Endodermal cell (in vitro differentiated cells): Measurements from ENCODE around the gene TUG1. TPM values are rescaled to one million over a fixed set of nuclear protein-coding genes. Genes with fewer than 3 reads are reported as not detected.

Experiments used
- DNase-seq: peaks from one replicate; pipeline ENCODE4 v3.0.0-alpha.2; 2017
- H3K27ac ChIP-seq: 2 replicates; pipeline ENCODE4 v1.5.1; 2013; ENCODE audit warnings: mild to moderate bottlenecking, low read depth, low read length, moderate library complexity
- H3K27me3 ChIP-seq: 2 replicates; pipeline ENCODE4 v1.6.1; 2013; ENCODE audit warnings: mild to moderate bottlenecking, low read length, moderate library complexity; ENCODE audit not compliant: insufficient read depth, control insufficient read depth, poor library complexity, severe bottlenecking
- H3K36me3 ChIP-seq: 2 replicates; pipeline ENCODE4 v1.7.0; 2013; ENCODE audit warnings: mild to moderate bottlenecking, low read length, moderate library complexity; ENCODE audit not compliant: control insufficient read depth, insufficient read depth
- H3K4me1 ChIP-seq: one replicate; pipeline ENCODE4 v1.7.0; 2013; ENCODE audit warnings: low read length; ENCODE audit not compliant: control insufficient read depth, insufficient read depth
- H3K4me3 ChIP-seq: 2 replicates; pipeline ENCODE4 v1.5.1; 2013; ENCODE audit warnings: mild to moderate bottlenecking, low read length, moderate library complexity
- H3K9ac ChIP-seq: 2 replicates; pipeline ENCODE4 v1.6.1; 2013; ENCODE audit warnings: mild to moderate bottlenecking, low read length, moderate library complexity; ENCODE audit not compliant: poor library complexity, severe bottlenecking; ENCODE audit errors: extremely low read depth
- H3K9me3 ChIP-seq: 2 replicates; pipeline ENCODE4 v1.6.1; 2013; ENCODE audit warnings: mild to moderate bottlenecking, low read length, moderate library complexity; ENCODE audit not compliant: control insufficient read depth
- H3K27ac Mint-ChIP-seq: 2 replicates; pipeline ENCODE4 v1.8.0; 2020; ENCODE audit warnings: mixed read lengths
- H3K27me3 Mint-ChIP-seq: 2 replicates; pipeline ENCODE4 v1.8.0; 2021; ENCODE audit warnings: mild to moderate bottlenecking, mixed read lengths; ENCODE audit not compliant: insufficient read depth
- H3K36me3 Mint-ChIP-seq: 2 replicates; pipeline ENCODE4 v1.8.0; 2020; ENCODE audit warnings: low read depth, mixed read lengths
- H3K4me1 Mint-ChIP-seq: 2 replicates; pipeline ENCODE4 v1.8.0; 2020; ENCODE audit warnings: mixed read lengths
- H3K4me3 Mint-ChIP-seq: 2 replicates; pipeline ENCODE4 v1.8.0; 2020; ENCODE audit warnings: mild to moderate bottlenecking, moderate library complexity, mixed read lengths
- H3K9me3 Mint-ChIP-seq: 2 replicates; pipeline ENCODE4 v1.8.0; 2020; ENCODE audit warnings: mild to moderate bottlenecking, mixed read lengths
- WGBS, 2 experiments: methylation state at CpG; one replicate each; pipeline versions ENCODE4 v1.1.5 to v1.1.7; 2013; ENCODE audit warnings: missing lambda C conversion rate in 2 of 2, mixed read lengths in 1 of 2; ENCODE audit not compliant: insufficient coverage in 1 of 2, insufficient read length in 1 of 2; 5-methylcytosine and 5-hydroxymethylcytosine counted together
- total RNA-seq, 2 donors: library from RNA; stranded (reverse); fragmentation: NEBNext Ultra II Directional in 1 of 2; extraction: Animal tissue kit (Norgen Biotek cat#: 25700) in 1 of 2; gene quantifications; 2 replicates in 1 of 2; 3 replicates in 1 of 2; pipeline ENCODE4 v1.2.1, GENCODE V29; 2021
- TF ChIP-seq, protein P1 (sequence below): fragments of 200-600 bp; sonication (generic); conservative IDR thresholded peaks from 2 replicates; pipeline ENCODE4 v1.5.0; 2021; ENCODE audit warnings: antibody characterized with exemption, mild to moderate bottlenecking

The TUG1 gene
- total RNA-seq, 2 donors from 2014 or later, result 113 to 123 TPM

DNA sequence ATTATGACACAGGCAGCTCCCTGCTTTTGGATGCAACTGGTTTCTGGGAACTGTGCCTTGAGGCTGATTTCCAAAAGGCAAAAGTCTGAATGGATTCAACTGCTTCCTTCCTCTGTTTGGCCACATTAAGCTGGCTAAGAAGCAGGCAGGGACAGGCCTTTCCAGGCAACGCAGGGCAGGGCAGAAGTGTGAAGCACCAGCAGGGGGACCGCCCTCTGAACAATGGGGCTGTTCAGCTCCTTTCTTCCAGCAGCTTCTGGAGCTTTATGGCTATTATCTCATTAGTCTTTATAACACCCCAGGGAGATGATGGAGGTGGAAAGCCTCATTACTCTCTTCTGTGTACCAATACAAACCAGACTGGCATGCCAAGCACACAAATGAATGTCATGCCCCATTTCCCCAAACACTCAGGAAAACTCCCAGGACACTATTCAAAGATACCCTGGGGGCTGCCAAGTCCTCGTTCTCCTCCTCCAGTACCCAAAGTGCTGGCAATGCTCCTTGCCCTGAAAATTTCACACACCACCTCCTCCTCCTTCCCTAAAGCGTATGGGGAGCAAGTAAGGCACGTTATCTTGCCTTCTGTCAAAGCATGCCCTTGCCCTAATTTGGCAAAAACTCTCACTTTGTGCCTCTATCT, 21.8 kb upstream of the TUG1 start:
- Histone ChIP-seq H3K36me3 (peaks cover 94% of the 10 kb centered on the region), H3K9ac (no peak overlapping the region), H3K27me3 (no peaks in the 10 kb centered on the region), H3K4me3 (no peak overlapping the region), H3K4me1 (peaks cover 7% of the 10 kb centered on the region), H3K9me3 (no peaks in the 10 kb centered on the region), H3K27ac (peak overlapping the region; percentile 80)
- DNase-seq, result peak; percentile 76
- Mint-ChIP-seq H3K9me3 (no peaks in the 10 kb centered on the region), H3K27ac (no peak overlapping the region), H3K27me3 (no peaks in the 10 kb centered on the region), H3K36me3 (peaks cover 64% of the 10 kb centered on the region), H3K4me1 (peaks cover 4% of the 10 kb centered on the region), H3K4me3 (no peak overlapping the region)
- WGBS, 2 experiments, result 61 to 82% methylated on average over 2 to 5 of the region's 5 CpGs
- TF ChIP-seq, protein P1, sequence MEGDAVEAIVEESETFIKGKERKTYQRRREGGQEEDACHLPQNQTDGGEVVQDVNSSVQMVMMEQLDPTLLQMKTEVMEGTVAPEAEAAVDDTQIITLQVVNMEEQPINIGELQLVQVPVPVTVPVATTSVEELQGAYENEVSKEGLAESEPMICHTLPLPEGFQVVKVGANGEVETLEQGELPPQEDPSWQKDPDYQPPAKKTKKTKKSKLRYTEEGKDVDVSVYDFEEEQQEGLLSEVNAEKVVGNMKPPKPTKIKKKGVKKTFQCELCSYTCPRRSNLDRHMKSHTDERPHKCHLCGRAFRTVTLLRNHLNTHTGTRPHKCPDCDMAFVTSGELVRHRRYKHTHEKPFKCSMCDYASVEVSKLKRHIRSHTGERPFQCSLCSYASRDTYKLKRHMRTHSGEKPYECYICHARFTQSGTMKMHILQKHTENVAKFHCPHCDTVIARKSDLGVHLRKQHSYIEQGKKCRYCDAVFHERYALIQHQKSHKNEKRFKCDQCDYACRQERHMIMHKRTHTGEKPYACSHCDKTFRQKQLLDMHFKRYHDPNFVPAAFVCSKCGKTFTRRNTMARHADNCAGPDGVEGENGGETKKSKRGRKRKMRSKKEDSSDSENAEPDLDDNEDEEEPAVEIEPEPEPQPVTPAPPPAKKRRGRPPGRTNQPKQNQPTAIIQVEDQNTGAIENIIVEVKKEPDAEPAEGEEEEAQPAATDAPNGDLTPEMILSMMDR, result peak; percentile 68

- peaks cover 93% of the 10 kb centered on the region for H3K36me3 ChIP-seq
- H3K27ac ChIP-seq, result peak overlapping the region; percentile 80
- H3K9me3 Mint-ChIP-seq, result no peaks in the 10 kb centered on the region
- H3K9ac ChIP-seq, result no peak overlapping the region
- H3K4me3 Mint-ChIP-seq, result no peak overlapping the region
- peaks cover 7% of the 10 kb centered on the region for H3K4me1 ChIP-seq
- no peak for DNase-seq
- WGBS, 2 experiments, result 81 to 83% methylated on average over 2 of the region's 2 CpGs
- H3K4me3 ChIP-seq, result no peak overlapping the region
- H3K9me3 ChIP-seq, result no peaks in the 10 kb centered on the region
- TF ChIP-seq, protein P1, result peak; percentile 71
- peaks cover 4% of the 10 kb centered on the region for H3K4me1 Mint-ChIP-seq
- H3K27ac Mint-ChIP-seq, result no peak overlapping the region
- no peaks in the 10 kb centered on the region for H3K27me3 ChIP-seq
- no peaks in the 10 kb centered on the region for H3K27me3 Mint-ChIP-seq
- H3K36me3 Mint-ChIP-seq, result peaks cover 70% of the 10 kb centered on the region
These were observed 21.1 kb upstream of the TUG1 start for GRCh38 chr22:30947816-30948454.

DNA sequence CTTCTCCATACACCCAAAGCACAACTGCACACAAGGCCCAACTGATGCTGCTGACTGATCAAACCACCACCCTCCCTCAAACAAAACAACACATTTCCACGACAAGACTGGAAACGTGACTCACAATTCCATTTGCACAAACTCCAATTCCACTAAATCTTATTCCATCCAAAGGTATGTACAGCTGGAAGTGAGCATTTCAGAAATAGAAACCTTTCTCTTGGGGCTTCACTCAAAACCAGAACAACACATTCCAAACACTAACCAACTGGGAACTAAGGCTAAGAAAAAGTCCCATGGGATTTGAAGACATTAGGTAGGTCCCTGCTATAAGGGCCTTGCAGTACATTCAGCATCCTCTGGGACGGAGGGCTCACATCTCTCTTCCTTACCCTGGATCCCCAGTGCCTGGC, 20.1 kb upstream of the TUG1 start:
- Histone ChIP-seq H3K4me1 (peaks cover 17% of the 10 kb centered on the region), H3K4me3 (no peak overlapping the region), H3K36me3 (peaks cover 89% of the 10 kb centered on the region), H3K27ac (no peak overlapping the region), H3K9me3 (no peaks in the 10 kb centered on the region), H3K9ac (no peak overlapping the region), H3K27me3 (no peaks in the 10 kb centered on the region)
- no peak for DNase-seq
- WGBS, 2 experiments, result 90 to 100% methylated on average over 1 to 3 of the region's 3 CpGs
- no peak overlapping the region for H3K4me3 Mint-ChIP-seq
- peaks cover 73% of the 10 kb centered on the region for H3K36me3 Mint-ChIP-seq
- peaks cover 10% of the 10 kb centered on the region for H3K4me1 Mint-ChIP-seq
- H3K9me3 Mint-ChIP-seq, result no peaks in the 10 kb centered on the region
- no peak overlapping the region for H3K27ac Mint-ChIP-seq
- H3K27me3 Mint-ChIP-seq, result no peaks in the 10 kb centered on the region
- TF ChIP-seq, protein P1, result peak; percentile 31
